Activated CD8-positive, alpha-beta memory T cell treated with anti-CD3 and anti-CD28 coated beads for 4 hours (primary cell): ENCODE measurements around the gene NTN3.

Experiments
- DNase-seq, 2 donors: peaks; one replicate each; pipeline ENCODE4 v3.0.0-alpha.2; 2020; ENCODE audit warnings: low read depth in 2 of 2

Gene NTN3

DNA sequence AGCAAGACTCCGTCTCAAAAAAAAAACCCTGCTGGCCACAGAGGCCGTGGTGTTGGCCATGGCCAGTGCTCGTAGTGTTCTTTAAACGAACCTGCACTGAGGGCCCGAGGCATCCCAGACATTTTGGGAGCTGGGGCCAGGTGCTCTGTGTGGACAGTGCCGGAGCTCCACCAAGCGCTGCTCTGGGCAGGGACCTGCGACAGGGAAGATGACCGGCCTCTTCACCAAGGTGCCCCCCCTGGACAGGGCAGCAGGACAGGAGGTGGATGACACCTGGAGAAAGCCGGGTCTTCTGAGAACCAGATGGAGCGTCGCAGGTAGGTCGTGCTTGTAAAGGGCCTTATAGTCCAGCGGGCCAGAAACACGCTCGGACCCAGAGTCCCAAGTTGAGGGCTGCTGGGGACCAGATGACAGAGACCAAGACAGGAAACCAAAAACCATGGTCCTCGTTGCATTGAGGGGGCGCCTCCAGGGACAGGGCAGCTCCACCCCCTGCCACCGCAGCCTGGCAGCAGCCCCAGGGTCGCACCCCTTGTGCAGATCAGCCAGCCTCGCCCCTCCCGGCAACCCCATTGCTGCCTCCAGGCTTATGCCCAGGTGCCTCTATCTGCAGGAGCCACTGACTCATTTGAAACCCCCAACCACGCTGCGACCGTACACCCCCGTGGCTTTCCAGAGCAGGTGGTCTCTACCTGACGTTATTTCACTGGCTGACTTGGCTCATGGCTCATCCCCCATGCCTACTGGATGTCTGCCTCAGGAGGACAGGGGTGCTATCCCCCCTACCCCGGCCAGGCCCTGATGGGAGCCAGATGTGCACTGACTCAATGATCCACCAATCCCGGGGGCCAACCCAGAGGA, 4.2 kb upstream of the NTN3 start:
- DNase-seq = no peak

- DNase-seq = no peak
Measured at GRCh38 chr16:2467528-2468232, 3.4 kb upstream of the NTN3 start.

GRCh38 chr16:2468233-2468724, 2.8 kb upstream of the NTN3 start:
- no peak for DNase-seq

DNA sequence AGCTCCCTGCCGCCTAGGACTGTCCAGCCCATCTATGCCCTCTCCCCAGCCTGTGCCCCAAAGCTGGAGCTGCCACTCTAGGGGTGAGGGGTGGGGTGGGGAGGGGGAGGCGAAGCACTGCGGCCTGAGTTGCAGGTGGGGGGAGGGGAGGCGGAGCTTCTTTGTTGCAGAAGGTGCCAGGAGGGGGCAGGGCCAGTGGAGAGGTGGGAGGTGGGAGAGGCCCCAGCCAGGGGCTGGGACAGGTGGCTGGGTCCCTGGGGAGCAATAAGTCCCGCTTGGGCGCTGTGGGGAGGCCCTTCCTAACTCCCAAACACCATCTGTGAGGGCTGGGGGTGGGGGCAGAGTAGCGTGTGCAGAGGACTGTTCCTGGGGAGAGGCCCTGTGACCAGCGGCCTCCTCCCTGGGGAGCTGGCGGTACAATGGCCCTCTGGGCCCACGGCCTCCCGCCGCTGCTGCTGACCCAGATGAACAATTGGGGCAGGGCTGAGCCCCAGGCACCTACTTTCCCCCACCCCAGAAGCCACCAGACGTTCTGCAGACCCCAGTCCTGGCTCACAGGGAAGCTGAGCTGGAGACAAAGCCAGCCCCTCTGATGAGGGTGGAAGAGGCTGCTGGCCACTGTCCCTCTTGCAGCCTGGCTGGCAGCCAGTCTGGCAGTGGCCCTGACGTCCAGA, 2.2 kb upstream of the NTN3 start:
- no peak for DNase-seq

- no peak for DNase-seq
Measured at GRCh38 chr16:2469399-2470233, 1.5 kb upstream of the NTN3 start.

- DNase-seq = no peak
Measured at GRCh38 chr16:2470234-2470601, 879 bp upstream of the NTN3 start.

GRCh38 chr16:2470603-2471015, 488 bp upstream of the NTN3 start:
- no peak for DNase-seq

DNA sequence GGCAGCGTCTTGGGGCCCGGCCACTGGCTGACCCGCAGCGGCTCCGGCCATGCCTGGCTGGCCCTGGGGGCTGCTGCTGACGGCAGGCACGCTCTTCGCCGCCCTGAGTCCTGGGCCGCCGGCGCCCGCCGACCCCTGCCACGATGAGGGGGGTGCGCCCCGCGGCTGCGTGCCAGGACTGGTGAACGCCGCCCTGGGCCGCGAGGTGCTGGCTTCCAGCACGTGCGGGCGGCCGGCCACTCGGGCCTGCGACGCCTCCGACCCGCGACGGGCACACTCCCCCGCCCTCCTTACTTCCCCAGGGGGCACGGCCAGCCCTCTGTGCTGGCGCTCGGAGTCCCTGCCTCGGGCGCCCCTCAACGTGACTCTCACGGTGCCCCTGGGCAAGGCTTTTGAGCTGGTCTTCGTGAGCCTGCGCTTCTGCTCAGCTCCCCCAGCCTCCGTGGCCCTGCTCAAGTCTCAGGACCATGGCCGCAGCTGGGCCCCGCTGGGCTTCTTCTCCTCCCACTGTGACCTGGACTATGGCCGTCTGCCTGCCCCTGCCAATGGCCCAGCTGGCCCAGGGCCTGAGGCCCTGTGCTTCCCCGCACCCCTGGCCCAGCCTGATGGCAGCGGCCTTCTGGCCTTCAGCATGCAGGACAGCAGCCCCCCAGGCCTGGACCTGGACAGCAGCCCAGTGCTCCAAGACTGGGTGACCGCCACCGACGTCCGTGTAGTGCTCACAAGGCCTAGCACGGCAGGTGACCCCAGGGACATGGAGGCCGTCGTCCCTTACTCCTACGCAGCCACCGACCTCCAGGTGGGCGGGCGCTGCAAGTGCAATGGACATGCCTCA, 773 bp downstream of the NTN3 start:
- DNase-seq = no peak

DNA sequence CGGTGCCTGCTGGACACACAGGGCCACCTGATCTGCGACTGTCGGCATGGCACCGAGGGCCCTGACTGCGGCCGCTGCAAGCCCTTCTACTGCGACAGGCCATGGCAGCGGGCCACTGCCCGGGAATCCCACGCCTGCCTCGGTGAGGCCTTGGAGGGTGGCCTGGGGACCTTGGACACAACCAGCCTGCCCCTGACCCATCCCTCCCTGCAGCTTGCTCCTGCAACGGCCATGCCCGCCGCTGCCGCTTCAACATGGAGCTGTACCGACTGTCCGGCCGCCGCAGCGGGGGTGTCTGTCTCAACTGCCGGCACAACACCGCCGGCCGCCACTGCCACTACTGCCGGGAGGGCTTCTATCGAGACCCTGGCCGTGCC, 1.4 kb downstream of the NTN3 start:
- no peak for DNase-seq

DNA sequence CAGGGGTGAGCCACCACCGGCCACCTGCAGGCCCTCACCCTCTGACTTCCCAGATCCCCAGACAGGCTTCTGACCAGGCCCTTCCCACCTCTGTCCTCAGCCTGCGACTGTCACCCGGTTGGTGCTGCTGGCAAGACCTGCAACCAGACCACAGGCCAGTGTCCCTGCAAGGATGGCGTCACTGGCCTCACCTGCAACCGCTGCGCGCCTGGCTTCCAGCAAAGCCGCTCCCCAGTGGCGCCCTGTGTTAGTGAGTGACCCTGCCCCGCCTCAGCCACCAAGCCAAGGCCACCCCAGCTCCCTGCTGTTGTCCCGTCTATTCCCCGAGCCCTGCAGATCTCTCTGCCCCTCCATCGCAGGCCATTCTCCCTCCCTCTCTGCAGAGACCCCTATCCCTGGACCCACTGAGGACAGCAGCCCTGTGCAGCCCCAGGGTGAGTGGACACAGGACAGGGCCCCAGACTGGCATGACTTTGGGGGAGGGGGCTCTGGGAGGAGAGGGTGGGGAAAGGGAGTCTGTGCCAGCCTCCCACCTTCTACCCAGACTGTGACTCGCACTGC, 1.9 kb downstream of the NTN3 start:
- DNase-seq = no peak

- DNase-seq = no peak
Measured at GRCh38 chr16:2473446-2473926, 2.4 kb downstream of the NTN3 start.

- DNase-seq = peak; percentile 12 to 14
Measured at GRCh38 chr16:2473999-2474876, 3.1 kb downstream of the NTN3 start.

GRCh38 chr16:2474877-2475412, 3.8 kb downstream of the NTN3 start, which contains the start of gene TBC1D24:
TBC1D24 (plus strand) TSS chr16:2475127; CDS start chr16:2496149, 21,022 bp downstream.
- peak; percentile 60 to 75 for DNase-seq

DNA sequence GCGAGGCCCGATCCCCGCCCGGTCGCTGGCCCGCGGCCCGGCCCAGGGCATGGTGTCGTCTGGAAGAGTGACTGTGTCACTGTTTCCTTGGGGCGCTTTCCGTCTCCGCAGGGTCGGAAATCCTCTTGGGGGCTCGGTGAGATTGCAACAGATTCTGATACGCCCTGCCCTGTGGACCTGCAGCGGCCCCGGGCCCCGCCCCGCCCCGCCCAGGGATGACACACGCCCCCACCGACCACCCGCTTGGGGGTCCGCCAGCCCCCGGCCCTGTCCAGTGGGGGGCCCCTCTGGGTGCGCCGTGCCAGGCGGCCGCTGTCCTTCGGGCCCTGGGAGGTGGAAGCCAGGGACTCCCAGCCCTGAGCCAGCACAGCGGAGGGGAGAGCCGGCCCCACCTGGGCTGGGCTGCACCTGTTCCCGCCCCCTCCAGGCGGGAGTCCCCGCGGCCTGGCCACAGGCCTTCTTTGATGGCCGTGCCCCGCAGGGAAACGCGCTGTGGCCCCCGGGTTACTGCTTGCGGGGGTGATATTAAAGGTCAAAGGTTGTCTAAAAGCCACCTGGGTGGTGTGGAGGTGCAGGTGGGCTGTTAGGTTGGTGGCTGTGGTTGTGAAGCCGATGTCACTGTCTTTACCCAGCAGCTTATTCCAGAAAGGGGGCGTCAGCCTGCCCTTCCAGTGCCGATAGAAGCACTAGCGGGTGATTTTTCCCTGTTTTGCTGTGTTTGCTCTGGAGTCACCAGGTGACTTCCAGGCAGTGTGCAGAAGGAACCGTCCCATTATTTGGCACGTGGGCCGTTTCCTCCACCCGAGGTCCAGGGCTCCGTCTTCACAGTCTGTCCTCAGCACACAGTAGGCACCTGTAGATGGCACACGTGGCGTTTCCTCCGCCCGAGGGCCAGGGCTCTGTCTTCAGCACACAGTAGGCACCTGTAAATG, 4.6 kb downstream of the NTN3 start:
- DNase-seq = peak in 1 of 2 donors; percentile 21

DNA sequence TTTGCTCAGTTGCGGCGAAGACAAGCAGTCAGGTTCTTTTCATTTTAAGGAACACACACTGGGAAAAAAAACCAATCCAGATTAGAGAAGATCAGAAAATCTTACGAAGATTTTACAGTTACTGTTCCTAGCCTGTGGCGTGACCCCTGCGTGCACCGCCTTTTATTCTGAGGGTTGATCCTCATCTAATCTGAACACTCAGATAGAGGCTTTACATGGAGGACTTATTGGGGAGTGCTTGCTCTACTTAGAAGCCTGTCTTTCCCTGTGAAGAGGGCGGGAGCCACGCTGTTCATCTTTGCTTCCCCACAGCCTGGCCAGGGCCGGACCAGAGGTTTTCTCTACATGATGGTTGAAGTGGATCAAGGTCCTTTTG, 5.2 kb downstream of the NTN3 start:
- no peak for DNase-seq

DNA sequence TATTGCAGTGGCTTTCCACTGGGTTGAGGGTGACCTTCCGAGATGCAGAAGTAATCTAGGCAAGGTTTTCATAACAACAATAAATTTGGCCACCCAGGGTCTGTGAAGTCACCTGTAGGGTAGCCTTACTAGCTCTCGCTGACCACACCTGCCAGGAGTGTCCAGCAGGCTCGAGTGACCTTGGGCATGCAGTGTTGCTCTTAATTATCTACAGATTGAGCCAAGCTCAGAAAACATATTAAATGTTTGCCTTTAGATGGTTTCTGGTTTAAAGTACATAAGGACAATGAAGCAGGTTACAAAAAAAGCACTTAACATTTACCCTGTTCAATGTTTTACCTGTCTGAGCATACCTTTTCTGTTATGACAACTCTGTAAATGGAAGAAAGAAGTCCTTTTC, 5.6 kb downstream of the NTN3 start:
- no peak for DNase-seq

- DNase-seq = no peak
Measured at GRCh38 chr16:2477327-2477726, 6.2 kb downstream of the NTN3 start.

DNA sequence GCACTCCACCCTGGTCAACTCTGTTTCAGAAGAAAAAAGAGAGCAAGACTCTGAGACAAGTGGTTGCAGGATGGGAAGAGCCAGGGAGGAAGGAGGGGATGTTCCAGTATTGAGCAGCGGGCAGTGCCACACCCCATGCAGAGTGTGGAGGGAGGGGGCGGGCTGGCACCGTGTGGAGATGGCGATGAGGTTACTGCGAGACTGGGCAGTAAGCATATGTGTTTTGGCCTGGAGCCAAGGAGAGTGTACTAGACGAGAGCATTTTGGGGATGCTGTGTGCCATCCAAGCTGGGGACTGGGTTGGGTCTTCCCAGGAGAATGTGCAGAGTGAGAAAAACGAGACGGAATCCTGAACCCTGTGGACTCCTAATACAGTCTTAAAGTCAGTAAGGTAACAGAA, 7.2 kb downstream of the NTN3 start:
- no peak for DNase-seq
